ENCODE data around the gene KIF26B.

KIF26B gene

DNA sequence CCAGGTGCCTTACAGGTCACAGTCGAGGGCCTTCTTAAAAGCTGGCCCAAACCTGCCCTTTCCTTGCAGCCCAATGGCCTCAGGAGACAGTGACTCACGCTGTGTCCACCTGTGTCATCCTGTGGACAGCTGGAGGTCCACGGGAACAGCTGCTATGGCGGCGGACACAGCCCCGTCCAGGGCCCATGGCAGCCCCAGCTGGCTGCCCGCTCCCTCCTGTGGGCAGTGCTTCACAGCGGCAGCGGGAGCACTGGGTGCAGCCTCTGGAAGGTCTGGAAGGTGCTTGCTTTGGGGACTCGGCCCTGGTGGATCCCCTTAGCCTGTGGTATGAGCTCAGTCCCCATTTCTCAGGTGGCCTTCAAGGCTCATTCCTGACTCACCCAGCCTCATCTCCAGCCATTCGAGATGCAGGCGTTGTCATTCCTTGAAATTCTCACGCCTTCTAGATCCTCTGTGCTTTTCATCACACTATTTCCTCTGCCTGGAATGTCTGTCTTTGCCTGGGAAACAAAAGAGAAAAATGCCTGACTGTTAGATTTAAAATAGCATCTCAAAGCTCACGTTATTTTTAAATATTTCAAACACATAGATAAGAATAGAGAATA, 86.8 kb downstream of the KIF26B start:
- DNase-seq (ENCODE audit: low spot score) = no peak

DNA sequence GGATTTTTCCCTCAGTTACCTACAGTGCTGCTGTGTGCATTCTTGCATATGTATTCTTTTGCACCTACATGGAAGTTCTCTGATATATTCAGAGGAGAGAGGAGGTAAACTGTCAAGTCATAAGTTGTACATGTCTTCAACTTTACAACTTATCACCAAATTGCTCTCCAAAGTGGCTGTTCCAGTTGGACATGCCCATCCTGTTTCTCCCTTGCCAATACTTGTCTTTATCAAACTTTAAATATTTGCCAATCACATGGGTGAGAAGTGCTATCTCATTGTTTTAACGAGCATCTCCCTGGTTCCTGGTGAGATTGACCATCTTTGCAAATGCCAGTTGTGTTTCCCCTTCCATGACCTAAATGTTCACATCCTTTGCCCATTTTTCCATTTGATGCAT, 88.2 kb downstream of the KIF26B start:
- no peak for DNase-seq (ENCODE audit: low spot score)

DNA sequence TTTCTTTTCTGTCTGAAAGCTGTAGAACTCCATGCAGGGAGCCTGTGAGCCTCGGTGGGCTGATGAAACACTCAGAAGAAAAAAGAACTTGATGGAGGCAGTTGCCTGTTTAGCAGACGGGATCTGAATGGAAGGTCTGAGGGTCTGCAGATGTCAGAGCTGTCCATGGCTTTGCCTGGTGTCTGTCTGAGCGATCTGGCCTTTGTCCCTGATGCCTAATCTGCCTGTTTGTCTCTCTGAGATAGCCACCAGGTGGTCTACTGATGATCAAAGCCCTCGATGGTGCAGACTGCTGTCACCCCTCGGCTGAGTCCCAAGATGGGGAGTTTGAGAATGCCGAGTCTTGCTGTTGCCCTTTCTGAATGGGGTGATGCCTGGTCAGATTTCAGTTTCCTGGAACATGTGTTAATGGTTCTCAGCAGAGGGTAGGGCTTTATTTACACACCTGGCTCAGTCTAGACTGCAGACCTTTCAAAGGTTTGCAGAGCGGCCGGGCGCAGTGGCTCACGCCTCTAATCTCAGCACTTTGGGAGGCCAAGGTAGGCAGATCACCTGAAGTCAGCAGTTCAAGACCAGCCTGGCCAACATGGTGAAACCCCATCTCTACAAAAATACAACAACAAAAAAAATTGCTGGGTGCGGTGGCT, 90.4 kb downstream of the KIF26B start:
- DNase-seq (ENCODE audit: low spot score) = no peak

DNA sequence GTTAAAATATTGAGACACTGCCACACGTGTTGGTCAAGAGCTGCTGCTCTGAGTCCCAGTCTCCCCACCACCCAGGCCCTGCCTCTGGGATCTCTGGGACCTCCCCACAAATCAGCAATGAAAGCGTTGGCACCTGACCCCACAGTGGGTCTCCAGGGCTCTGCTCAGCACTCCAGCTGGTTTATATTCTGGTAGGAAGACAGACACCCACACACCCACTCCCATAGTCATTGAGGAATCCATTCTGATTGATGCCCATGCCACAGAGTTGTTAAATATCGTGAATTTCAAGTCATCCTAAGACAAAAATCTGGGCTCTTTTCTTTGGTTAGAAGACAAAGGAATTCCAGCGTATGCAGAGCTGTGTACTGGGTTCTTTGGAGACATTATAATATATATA, 91.6 kb downstream of the KIF26B start:
- DNase-seq (ENCODE audit: low spot score) = no peak

DNA sequence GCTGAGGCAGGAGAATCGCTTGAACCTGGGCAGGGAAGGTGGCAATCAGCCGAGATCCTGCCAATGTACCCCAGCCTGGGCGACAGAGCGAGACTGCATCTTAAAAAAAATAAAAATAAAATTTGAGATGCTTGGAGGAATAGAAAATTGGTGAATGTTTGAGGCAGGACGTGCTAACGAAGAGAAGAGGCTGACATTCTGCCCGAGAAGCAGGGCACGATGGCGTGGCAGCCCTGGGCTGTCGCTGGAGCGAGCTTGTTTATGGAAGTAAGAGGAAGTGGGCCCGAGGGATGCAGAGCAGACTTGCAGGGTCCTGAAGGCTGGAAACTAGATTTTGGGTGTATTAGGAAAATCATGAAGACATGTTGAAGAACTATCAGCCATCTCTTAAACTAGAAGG, 92.6 kb downstream of the KIF26B start:
- DNase-seq (ENCODE audit: low spot score) = no peak

DNA sequence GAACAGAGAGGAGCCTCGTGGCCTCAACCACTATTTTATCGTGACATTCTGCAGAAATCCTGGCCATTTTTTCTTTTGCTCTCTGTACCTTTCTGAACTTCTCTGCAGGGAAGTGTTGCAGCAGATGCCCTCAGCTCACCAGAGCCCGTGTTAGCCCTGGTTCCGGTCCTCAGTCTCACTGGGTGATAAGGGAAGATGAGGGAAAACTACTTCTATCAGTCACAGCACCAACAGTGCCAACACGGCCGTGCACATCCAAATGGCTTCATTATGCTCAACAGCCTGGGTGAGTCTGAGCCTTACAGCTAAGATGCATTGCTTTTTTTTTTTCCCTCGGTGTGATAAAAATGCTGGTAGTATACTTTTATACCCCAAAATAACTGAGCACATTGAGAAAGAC, 93.0 kb downstream of the KIF26B start:
- DNase-seq (ENCODE audit: low spot score) = no peak

DNA sequence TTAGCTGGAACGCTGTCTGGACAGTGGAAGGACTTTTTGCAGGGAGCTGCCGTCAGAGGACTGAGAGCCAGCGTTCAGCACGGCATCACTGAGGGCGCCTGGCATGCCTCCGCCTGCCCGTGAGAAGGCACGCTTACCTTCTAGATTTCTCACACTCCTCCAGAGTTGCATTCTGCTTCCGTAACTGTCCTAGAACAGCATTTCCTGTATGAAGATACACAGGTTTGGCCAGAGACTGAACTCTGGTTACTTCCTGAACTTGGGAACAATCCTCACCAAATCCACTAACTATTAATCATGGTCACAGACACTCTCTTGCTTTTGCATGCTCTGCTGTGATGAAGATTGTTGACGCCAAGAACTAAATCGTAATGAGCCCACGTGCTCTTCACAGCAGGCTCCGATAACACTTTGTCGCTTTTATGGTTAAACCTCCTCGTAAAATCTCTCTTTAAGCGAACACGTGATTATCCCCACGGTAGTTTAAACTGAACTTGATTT, 93.5 kb downstream of the KIF26B start:
- no peak for DNase-seq (ENCODE audit: low spot score)

DNA sequence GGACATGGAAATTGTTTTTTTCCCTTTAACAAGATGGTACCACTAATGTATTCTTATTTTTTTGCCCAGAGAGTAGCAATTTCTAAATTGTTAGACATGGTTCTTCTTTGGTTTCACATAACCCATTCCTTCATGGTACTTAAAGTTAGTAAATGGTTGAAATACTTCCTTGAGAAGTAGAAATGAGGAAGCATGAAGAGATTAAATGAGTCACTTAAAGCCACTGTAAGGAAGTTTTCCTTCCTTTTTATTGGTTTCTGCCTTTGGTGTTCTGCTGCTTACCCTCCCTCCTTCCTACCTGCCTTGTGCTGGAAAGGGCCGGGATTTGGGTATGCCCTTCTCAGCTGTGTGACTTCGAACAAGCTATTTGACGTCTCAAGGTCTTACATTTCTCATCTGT, 101.0 kb downstream of the KIF26B start:
- no peak for DNase-seq (ENCODE audit: low spot score)

DNA sequence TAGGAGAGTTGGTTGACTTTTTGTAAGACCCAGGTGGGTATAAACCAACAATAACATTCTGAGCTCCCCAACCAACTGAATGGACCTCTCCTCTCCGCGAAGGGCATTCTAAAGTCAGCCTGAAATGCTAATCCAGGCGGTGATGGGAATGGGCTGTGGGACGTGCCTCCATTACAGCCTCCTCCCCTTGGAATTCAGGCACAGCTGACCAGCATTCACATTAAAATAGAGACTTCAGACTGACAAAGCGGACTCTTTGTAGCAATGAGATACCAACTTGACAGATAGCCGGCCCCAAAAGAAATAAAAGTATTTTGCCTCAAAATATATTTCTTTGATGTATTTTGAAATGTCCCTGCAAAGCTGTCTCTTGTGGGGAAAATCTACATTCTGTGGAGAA, 101.7 kb downstream of the KIF26B start:
- DNase-seq (ENCODE audit: low spot score) = no peak

DNA sequence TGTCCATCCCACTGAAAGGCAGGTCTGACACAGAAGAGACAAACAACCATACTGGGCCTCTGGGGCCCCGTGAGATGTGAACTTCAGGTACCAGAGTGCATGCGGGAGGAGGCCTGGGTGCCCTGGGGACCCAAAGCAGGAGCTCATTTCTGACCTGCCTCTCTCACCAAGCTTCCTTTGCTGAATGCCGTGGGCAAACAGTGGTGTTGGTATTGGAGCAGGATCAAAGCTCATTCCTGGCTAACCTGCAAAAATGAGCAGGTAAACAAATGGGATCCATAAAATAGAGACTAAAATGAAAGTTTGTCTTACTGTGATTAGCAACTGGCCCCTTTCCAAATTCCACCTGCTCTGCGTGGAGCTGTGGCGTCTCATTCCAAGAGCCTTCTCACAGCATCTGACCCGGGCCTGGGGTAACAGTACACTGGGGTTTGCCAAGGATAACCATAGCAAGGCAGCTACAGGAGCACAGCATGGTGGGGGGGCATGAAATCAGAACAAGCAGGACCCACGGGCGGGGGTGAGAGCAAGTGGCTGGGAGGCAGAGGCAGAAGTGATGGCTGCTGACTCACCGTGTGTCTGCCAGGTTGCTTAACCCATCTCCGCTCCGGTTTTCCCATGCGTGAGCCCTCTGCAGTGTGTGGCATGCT, 103.6 kb downstream of the KIF26B start:
- DNase-seq (ENCODE audit: low spot score) = no peak

DNA sequence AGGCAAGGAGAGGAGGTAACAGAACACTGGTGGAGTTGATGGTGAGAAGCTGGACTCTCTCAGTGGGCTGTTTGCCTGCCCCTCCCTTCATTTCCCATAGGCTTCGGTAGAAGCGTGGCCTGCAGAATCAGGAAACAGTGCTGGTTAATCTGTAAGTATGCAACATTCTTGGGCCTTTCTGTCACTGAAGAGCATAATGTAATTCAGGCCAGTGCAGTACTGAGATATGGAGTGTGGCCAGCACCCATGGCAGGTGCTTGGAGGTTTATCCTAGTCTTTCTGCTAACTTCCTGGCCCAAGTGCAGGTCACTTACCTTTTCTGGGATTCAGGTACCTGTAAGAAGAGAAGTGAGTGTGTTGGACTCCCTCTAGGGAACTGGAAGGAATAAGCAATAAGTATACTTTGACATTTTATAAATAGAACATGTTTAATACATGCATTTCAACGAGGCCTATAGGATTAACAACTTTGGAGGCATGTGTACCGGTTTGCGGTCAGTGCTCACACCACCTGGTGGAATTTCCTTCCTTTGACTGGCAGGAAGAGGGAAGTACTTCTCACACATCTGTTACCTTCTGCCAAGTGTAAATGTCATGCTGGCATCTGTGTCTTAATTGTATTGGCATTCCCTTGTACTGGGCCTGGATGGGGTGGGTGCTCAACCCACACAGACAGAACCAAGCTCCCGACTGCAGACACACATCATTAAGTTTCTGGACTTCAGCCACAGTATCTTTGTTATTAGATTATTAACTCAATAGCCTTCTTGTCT, 105.5 kb downstream of the KIF26B start:
- no peak for DNase-seq (ENCODE audit: low spot score)

DNA sequence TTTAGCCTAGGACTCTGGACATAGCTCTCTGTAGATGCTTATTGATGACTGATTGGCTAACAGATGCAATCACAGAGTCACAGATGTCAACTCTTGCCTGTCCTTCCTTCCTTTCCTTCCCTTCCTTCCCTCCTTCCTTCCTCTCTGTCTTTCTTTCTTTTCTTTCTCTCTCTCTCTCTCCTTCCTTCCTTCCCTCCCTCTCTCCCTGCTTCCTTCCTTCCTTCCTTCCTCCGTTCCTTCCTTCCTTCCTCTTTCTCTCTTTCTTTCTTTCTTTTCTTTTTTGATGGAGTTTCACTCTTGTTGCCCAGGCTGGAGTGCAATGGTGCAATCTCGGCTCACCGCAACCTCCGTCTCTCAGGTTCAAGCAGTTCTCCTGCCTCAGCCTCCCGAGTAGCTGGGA, 106.1 kb downstream of the KIF26B start:
- no peak for DNase-seq (ENCODE audit: low spot score)

DNA sequence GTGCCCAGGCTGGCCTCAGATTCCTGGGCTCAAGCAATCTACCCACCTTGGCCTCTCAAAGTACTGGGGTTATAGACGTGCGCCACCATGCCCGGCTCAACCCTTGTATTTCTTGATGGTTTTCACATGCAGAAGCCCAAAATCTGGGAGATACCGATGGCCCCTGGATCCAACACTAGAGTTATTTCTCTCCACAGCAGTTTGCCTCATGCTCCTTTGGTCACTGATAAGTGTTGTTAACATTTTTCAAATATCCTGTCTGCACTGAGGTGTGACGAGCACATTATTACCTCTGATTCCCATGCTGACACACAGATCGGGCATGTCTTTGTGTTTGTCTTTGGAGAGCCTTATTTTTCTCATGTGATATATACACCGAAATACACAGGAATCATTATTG, 107.0 kb downstream of the KIF26B start:
- no peak for DNase-seq (ENCODE audit: low spot score)

DNA sequence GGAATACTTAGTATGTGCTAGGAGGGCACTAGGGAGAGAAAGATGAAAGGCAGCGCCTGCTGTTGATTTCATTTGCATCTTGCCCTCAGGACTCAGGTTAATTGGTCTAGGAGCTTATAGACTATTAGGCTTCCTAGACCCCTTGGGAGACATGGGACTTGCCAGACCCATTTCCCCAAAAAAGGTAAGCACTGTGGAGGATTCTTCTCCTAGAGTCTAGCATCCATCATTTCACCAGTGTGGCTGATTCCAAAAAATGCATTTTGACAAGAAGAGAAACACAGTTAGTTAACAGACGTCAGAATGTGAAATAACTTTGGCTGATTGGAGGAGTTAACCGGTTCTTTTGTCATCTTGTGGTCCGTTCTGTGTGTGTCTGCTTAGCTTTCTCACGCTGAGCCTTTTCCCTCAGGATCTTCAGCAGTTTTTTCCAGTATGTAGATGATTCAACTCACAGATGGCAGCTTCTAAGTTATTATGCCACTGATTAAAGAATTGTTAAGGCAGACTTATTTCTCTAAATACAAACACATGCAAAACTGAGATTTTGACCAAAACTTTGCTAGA, 108.8 kb downstream of the KIF26B start:
- no peak for DNase-seq (ENCODE audit: low spot score)

DNA sequence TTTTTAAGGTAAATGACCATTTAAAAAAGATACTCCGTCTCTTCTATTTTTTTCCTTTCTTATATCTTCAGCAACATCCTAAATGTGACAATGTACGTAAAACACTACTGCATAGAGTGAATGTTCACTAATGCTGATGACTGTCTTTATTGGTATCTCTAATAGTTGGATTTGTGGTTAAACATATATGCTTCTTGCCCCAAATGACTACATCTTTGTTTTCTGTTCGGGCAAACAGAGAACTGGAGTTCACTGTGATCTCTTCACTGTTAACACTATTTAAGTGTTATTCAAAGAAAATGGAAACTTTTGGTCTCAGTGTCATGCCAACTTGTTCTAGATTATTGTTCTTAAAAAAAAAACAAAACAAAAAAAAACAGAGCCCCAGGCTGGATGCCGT, 109.4 kb downstream of the KIF26B start:
- no peak for DNase-seq (ENCODE audit: low spot score)

DNA sequence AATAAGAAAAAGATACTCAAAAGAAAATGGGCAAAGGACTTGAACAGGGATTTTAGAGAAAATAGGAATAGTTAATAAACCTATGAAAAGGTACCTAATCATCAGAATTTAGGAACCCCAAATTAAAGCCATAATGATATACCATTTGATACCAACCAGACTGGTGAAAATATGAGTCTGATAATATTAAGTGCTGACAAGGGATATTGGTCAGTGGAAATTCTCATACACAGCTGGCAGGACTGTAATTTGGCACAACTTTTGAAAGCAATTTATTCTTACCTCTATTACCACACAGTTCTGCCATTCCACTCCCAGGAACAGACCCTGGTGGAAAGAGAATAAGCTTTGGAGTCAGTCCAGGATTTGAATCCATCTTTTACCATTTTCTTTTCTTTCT, 111.3 kb downstream of the KIF26B start:
- DNase-seq (ENCODE audit: low spot score) = no peak

DNA sequence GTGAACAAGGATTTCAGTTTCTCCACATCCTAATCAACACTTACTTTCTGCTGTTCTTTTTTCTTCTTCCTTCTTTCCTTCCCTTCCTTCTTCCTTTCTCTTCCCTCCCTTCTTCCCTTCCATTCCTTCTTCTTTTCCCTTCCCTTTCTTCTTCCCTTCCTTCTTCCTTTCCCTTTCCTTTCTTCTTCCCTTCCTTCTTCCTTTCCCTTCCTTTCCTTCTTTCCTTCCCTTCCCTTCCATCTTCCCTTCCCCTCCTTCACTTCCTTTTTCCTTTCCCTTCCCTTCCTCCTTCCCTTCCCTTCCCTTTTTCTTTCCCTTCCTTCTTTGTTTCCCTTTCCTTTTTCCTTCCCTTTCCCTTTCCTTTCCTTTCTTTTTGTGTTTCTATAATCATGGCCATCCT, 115.3 kb downstream of the KIF26B start:
- no peak for DNase-seq (ENCODE audit: low spot score)

DNA sequence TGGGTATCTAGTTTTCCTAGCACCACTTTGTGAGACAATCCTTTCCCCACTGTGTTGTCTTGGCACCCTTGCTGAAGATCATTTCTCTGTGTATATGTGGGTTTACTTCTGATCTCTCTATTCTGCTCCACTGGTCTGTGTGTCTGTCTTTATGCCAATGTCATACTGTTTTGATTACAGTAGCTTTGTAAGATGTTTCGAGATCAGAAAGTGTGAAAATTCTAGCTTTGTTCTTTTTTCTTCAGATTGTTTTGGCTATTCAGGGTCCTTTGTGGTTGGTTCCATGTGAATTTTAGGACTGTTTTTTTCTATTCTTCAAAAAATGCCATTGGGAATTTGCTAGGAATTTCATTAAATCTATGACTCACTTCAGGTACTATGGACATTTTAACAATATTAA, 116.2 kb downstream of the KIF26B start:
- DNase-seq (ENCODE audit: low spot score) = no peak

DNA sequence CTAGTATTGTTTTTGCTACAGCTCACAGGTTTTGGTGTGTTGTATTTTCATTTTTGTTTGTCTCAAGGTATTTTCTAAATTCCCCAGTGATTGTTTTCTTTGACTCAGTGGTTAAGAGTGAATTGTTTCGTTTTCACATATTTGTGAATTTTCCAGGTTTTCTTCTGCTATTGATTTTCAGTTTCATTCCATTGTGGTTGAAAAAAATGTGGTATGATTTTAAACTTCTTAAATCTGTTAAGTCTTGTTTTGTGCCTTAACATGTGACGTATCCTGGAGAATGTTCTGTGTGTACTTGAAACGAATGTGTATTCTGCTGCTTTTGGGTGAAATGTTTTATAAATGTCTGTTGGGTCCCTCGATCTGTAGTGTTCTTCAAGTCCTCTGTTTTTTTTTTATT, 117.9 kb downstream of the KIF26B start:
- DNase-seq (ENCODE audit: low spot score) = no peak

DNA sequence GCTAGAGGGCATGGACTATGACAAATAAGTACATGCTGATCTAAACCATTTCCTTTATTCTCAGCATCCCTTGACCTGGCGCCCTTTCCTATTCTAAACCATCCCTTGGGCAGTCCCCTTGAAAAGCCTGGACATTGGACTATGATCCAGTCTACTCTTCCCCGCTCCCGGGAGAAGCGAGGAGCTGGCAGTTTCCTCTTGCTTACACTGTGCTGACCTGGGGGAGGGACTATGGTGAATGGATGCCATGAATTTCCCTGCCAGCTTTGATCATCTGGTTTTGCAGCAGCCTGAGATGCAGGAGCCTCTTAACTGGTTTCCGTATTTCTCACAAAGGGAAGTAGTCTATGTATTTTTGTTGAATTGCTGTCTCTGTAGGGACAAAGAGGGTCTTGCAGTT, 121.7 kb downstream of the KIF26B start:
- no peak for DNase-seq (ENCODE audit: low spot score)

DNA sequence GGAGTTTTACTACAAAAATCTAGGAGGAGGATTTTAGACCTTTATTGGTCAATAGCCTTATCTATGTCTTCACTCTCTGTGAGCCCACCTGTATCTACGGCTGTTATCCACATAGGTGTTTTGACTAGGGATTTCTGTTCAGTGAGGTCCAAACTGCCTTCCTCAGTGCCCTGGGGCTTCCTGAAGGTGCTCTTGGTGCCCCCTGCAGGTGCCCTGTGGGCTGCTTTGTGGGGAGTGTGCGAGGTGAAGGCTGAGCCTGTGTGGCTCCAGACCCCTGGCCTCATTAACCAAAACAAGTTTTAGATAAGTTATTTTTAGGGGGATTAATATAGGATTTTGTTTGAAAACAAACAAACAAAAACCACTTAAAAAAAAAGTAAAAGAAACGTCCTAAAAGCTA, 122.5 kb downstream of the KIF26B start:
- DNase-seq (ENCODE audit: low spot score) = no peak

DNA sequence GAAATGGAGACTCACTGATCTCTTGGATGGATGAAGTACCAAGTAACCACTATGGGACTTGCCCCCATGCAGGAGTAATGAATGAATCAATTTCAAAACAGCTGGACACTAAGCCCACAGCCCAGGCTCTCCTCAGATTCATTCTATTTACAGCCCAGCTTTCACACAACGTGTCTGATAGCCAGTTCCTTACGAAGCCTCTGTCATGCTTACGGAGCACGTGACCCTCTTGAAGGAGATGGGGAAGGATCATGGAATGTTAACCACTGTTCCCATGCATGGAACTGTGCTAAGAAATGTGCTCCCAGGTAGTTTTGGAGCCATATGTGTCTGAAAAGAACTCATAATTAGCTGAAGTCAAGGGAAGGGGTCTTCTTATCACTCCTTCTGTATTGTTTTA, 124.1 kb downstream of the KIF26B start:
- no peak for DNase-seq (ENCODE audit: low spot score)

DNA sequence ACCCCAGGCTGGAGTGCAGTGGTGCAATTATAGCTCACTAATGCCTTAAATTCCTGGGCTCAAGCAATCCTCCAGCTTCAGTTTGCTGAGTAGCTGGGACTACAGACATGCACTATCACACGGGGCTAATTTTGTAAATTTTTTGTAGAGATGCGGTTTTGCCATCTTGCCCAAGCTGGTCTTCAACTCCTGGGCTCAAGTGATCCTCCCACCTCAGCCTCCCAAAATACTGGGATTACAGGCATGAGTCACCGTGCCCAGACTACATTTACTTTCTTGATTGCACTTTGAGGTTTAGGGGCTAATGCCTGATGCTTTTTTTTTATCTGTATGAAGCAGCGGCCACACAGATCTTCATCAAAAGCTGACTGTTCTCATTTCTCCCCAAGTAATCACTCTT, 124.6 kb downstream of the KIF26B start:
- DNase-seq (ENCODE audit: low spot score) = no peak

Measured in Ammon's horn (tissue), 1 donor.